ENCODE data around the gene POP7. TPM values are rescaled to one million over a fixed set of nuclear protein-coding genes. Genes with fewer than 3 reads are reported as not detected.

POP7 gene
- total and polyA plus RNA-seq, 2 of the 4 experiments (the other 2 are of a cell fraction), result 14.9 to 38.0 TPM

GRCh38 chr7:100714725-100715124 lies 8.8 kb downstream of the POP7 start:
- ChIA-PET POLR2A (ENCODE audit: unreplicated experiment) (no interaction called here), CTCF (no interaction called here)
- H3K14ac ChIP-seq (replicated peaks; ENCODE audit: low read depth, low read length), result no peak overlapping the region
- peaks cover 16% of the 10 kb centered on the region for H3K27me3 ChIP-seq (ENCODE audit: control insufficient read depth, insufficient read depth, low read length)
- H2BK15ac ChIP-seq (ENCODE audit: low read depth, low read length), result no peak overlapping the region
- BruUV-seq (replicated peaks), result no TSS peak
- no peak overlapping the region for H4K5ac ChIP-seq (ENCODE audit: low read depth, low read length)
- H3K9me1 ChIP-seq (ENCODE audit: insufficient read depth, low read length), result no peaks in the 10 kb centered on the region
- no CpG with 5 or more reads among the region's 8 CpGs for WGBS, 2 experiments (ENCODE audit: extremely low coverage in 2 of 2, insufficient read length in 1 of 2)
- H3K36me3 ChIP-seq (ENCODE audit: control insufficient read depth, insufficient read depth, low read length), result no peaks in the 10 kb centered on the region
- H3K9ac ChIP-seq (ENCODE audit: low read depth, low read length), result no peak overlapping the region
- DNase-seq, result no peak
- H4K8ac ChIP-seq (ENCODE audit: low read depth in 2 of 2, low read length in 2 of 2), result no peak overlapping the region
- no peak overlapping the region for H3K18ac ChIP-seq (ENCODE audit: low read depth, low read length)
- no peak overlapping the region for H3K23ac ChIP-seq (ENCODE audit: low read depth, low read length)
- no peak overlapping the region for H2BK20ac ChIP-seq (ENCODE audit: low read depth, low read length)
- no peak overlapping the region for H2BK5ac ChIP-seq (ENCODE audit: low read depth, low read length, poor library complexity, severe bottlenecking)
- H4K20me1 ChIP-seq (ENCODE audit: insufficient read depth, low read length), result no peaks in the 10 kb centered on the region
- no peak overlapping the region for H2BK120ac ChIP-seq (ENCODE audit: low read depth, low read length)
- dilution Hi-C loops (cut with HindIII; ENCODE audit: low sequenced_read_pairs, unreplicated experiment) (no loop called here), in situ Hi-C loops (cut with MboI; ENCODE audit: low sequenced_read_pairs) (loop anchor here (25.0 kb wide), 1 partner anchor 348 kb away; no protein-coding TSS in a partner anchor), intact Hi-C loops (cut with micrococcal nuclease) (no loop called here)
- H2AFZ ChIP-seq (replicated peaks; ENCODE audit: low read length, poor library complexity), result no peak overlapping the region
- H3K27ac ChIP-seq (ENCODE audit: insufficient read depth, low read length), result no peak overlapping the region
- no peak for TF ChIP-seq RCOR1 (IDR thresholded peaks at IDR 0.05; ENCODE audit: insufficient replicate concordance, low read length)
- TF ChIP-seq, protein P1, sequence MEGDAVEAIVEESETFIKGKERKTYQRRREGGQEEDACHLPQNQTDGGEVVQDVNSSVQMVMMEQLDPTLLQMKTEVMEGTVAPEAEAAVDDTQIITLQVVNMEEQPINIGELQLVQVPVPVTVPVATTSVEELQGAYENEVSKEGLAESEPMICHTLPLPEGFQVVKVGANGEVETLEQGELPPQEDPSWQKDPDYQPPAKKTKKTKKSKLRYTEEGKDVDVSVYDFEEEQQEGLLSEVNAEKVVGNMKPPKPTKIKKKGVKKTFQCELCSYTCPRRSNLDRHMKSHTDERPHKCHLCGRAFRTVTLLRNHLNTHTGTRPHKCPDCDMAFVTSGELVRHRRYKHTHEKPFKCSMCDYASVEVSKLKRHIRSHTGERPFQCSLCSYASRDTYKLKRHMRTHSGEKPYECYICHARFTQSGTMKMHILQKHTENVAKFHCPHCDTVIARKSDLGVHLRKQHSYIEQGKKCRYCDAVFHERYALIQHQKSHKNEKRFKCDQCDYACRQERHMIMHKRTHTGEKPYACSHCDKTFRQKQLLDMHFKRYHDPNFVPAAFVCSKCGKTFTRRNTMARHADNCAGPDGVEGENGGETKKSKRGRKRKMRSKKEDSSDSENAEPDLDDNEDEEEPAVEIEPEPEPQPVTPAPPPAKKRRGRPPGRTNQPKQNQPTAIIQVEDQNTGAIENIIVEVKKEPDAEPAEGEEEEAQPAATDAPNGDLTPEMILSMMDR (conservative IDR thresholded peaks at IDR 0.05; ENCODE audit: low read depth, low read length), result no peak
- TF ChIP-seq MAZ (IDR thresholded peaks at IDR 0.05; ENCODE audit: borderline replicate concordance, low read depth, low read length), result no peak
- no peak for TF ChIP-seq FOS (IDR thresholded peaks at IDR 0.05; ENCODE audit: low read depth, low read length)
- TF ChIP-seq SMC3 (IDR thresholded peaks at IDR 0.05; ENCODE audit: low read depth, low read length), result no peak
- TF ChIP-seq MXI1 (IDR thresholded peaks at IDR 0.05; ENCODE audit: borderline replicate concordance, low read depth, low read length), result no peak
- no peak for TF ChIP-seq USF2 (IDR thresholded peaks at IDR 0.05; ENCODE audit: low read depth, low read length)
- no peak for TF ChIP-seq CEBPB (IDR thresholded peaks at IDR 0.05; ENCODE audit: low read depth, low read length)
- no peak for TF ChIP-seq RAD21 (IDR thresholded peaks at IDR 0.05; ENCODE audit: low read length)
- no peak for TF ChIP-seq BHLHE40 (IDR thresholded peaks at IDR 0.05; ENCODE audit: low read depth, low read length)
- TF ChIP-seq ELK1 (IDR thresholded peaks at IDR 0.05; ENCODE audit: borderline replicate concordance, low read depth, low read length), result no peak
- no peak for TF ChIP-seq MAFK (IDR thresholded peaks at IDR 0.05; ENCODE audit: low read depth, low read length)
- no peak for TF ChIP-seq POLR2A (IDR thresholded peaks at IDR 0.05; ENCODE audit: low read depth, low read length)
- no peak for TF ChIP-seq RFX5 (IDR thresholded peaks at IDR 0.05; ENCODE audit: low read depth, low read length)
- no peak for TF ChIP-seq CHD1 (IDR thresholded peaks at IDR 0.05; ENCODE audit: low read depth, low read length)
- no peak for TF ChIP-seq NFE2L2 (IDR thresholded peaks at IDR 0.05; ENCODE audit: low read depth, low read length)
- peaks cover 9% of the 10 kb centered on the region for H3K9me3 ChIP-seq (ENCODE audit: control insufficient read depth, insufficient read depth, low read length)
- H3K56ac ChIP-seq (ENCODE audit: extremely low read depth, insufficient read depth, low read length), result no peak overlapping the region
- no peak overlapping the region for H2AK9ac ChIP-seq (replicated peaks; ENCODE audit: low read depth, low read length, poor library complexity)
- no peak overlapping the region for H4K91ac ChIP-seq (ENCODE audit: insufficient read depth, low read depth, low read length)
- no peak overlapping the region for H3K4me3 ChIP-seq (ENCODE audit: insufficient read depth, low read depth, low read length)
- no peak for ATAC-seq (ENCODE audit: low read depth)
- H3K4me2 ChIP-seq (ENCODE audit: low read depth, low read length), result no peak overlapping the region
- no peaks in the 10 kb centered on the region for H3K79me1 ChIP-seq (ENCODE audit: low read depth in 1 of 2, low read length in 2 of 2)
- H3K4me1 ChIP-seq (ENCODE audit: control insufficient read depth, insufficient read depth, low read length), result no peaks in the 10 kb centered on the region
- no peak overlapping the region for H2AK5ac ChIP-seq (ENCODE audit: low read depth, low read length)
- no peak overlapping the region for H3K4ac ChIP-seq (ENCODE audit: low read depth, low read length)

Data from IMR-90 (cell line).